HUES6 (cell line): ENCODE results near the gene CLIC1.

Source experiments
- H3K27ac ChIP-seq: 2 replicates; pipeline ENCODE4 v1.7.0; 2013; ENCODE audit warnings: low read depth, mild to moderate bottlenecking, low read length, inconsistent platforms
- H3K27me3 ChIP-seq: 2 replicates; pipeline ENCODE4 v1.6.1; 2013; ENCODE audit warnings: low read length; ENCODE audit not compliant: control insufficient read depth, insufficient read depth
- H3K36me3 ChIP-seq: 2 replicates; pipeline ENCODE4 v1.6.1; 2013; ENCODE audit warnings: low read length; ENCODE audit not compliant: control insufficient read depth, insufficient read depth
- H3K4me1 ChIP-seq: 2 replicates; pipeline ENCODE4 v1.6.1; 2013; ENCODE audit warnings: low read length; ENCODE audit not compliant: control insufficient read depth, insufficient read depth
- H3K4me3 ChIP-seq: 2 replicates; pipeline ENCODE4 v1.5.1; 2013; ENCODE audit warnings: low read depth, low read length
- H3K9ac ChIP-seq: one replicate; pipeline ENCODE4 v1.6.1; 2013; ENCODE audit warnings: mild to moderate bottlenecking, low read length
- H3K9me3 ChIP-seq: 2 replicates; pipeline ENCODE4 v1.6.1; 2013; ENCODE audit warnings: low read depth, low read length; ENCODE audit not compliant: control insufficient read depth, insufficient read depth

The CLIC1 gene

GRCh38 chr6:31736768-31737314, 511 bp upstream of the CLIC1 start:
- Histone ChIP-seq H3K4me3 (peak overlapping the region; percentile 82), H3K4me1 (peaks cover 40% of the 10 kb centered on the region), H3K27me3 (no peaks in the 10 kb centered on the region), H3K27ac (peak overlapping the region; percentile 60; the same call in 1 of the 2 replicates), H3K9ac (peak overlapping the region; percentile 78), H3K9me3 (no peaks in the 10 kb centered on the region), H3K36me3 (peaks cover 29% of the 10 kb centered on the region)

GRCh38 chr6:31734821-31735406, 1.4 kb downstream of the CLIC1 start:
- peak overlapping the region; percentile 61; the same call in 1 of the 2 replicates for H3K27ac ChIP-seq
- H3K36me3 ChIP-seq = peaks cover 36% of the 10 kb centered on the region
- H3K9ac ChIP-seq = peak overlapping the region; percentile 78
- H3K4me3 ChIP-seq = peak overlapping the region; percentile 82
- no peaks in the 10 kb centered on the region for H3K27me3 ChIP-seq
- peaks cover 37% of the 10 kb centered on the region for H3K4me1 ChIP-seq
- no peaks in the 10 kb centered on the region for H3K9me3 ChIP-seq

GRCh38 chr6:31734247-31734820, 2.0 kb downstream of the CLIC1 start:
- H3K4me3 ChIP-seq = peak overlapping the region; percentile 82
- H3K27ac ChIP-seq = peak overlapping the region; percentile 66; the same call in 1 of the 2 replicates
- no peaks in the 10 kb centered on the region for H3K9me3 ChIP-seq
- peaks cover 36% of the 10 kb centered on the region for H3K36me3 ChIP-seq
- peak overlapping the region; percentile 78 for H3K9ac ChIP-seq
- peaks cover 37% of the 10 kb centered on the region for H3K4me1 ChIP-seq
- H3K27me3 ChIP-seq = no peaks in the 10 kb centered on the region

GRCh38 chr6:31733734-31734133, 2.6 kb downstream of the CLIC1 start:
- Histone ChIP-seq H3K27ac (peak overlapping the region; percentile 66; the same call in 1 of the 2 replicates), H3K4me3 (peak overlapping the region; percentile 82; the same call in 1 of the 2 replicates), H3K9ac (no peak overlapping the region)

DNA sequence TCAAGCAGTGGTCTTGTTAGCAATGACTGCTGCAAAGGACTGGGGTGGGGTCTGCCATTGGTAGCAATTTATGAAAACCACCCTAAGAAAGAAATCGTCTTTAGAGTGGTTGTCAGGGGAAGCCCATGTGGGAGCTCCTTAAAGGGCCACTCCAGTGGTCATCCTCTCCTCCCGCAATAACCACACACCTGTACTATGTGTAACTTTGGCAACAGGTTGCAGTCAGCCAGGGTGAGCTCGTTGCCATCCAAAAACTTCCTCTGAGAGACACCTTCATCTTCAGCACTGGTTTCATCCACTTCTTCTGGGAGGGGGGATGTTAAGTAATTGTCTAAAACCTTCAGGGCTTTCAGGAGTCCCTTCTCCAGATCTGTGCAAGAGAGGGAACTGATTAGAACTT, 4.3 kb downstream of the CLIC1 start:
- Histone ChIP-seq H3K36me3 (peaks cover 45% of the 10 kb centered on the region), H3K4me1 (peaks cover 27% of the 10 kb centered on the region), H3K4me3 (no peak overlapping the region), H3K9me3 (no peaks in the 10 kb centered on the region), H3K9ac (no peak overlapping the region), H3K27me3 (no peaks in the 10 kb centered on the region), H3K27ac (no peak overlapping the region)

More at GRCh38 chr6:31733734-31734133, 2.6 kb downstream of the CLIC1 start:
- Histone ChIP-seq H3K27me3 (no peaks in the 10 kb centered on the region), H3K9me3 (no peaks in the 10 kb centered on the region), H3K36me3 (peaks cover 36% of the 10 kb centered on the region), H3K4me1 (peaks cover 40% of the 10 kb centered on the region)

GRCh38 chr6:31730631-31731086, 5.7 kb downstream of the CLIC1 start:
- H3K4me1 ChIP-seq = peaks cover 22% of the 10 kb centered on the region
- H3K9ac ChIP-seq = no peak overlapping the region
- H3K4me3 ChIP-seq = peak overlapping the region; percentile 98
- H3K27me3 ChIP-seq = no peaks in the 10 kb centered on the region
- H3K36me3 ChIP-seq = peaks cover 58% of the 10 kb centered on the region
- no peak overlapping the region for H3K27ac ChIP-seq
- no peaks in the 10 kb centered on the region for H3K9me3 ChIP-seq

GRCh38 chr6:31729979-31730630, 6.2 kb downstream of the CLIC1 start:
- peak overlapping the region; percentile 69; the same call in 1 of the 2 replicates for H3K27ac ChIP-seq
- H3K36me3 ChIP-seq = peaks cover 61% of the 10 kb centered on the region
- no peaks in the 10 kb centered on the region for H3K27me3 ChIP-seq
- peak overlapping the region; percentile 98 for H3K4me3 ChIP-seq
- peak overlapping the region; percentile 82 for H3K9ac ChIP-seq
- H3K4me1 ChIP-seq = peaks cover 22% of the 10 kb centered on the region
- no peaks in the 10 kb centered on the region for H3K9me3 ChIP-seq

- Histone ChIP-seq H3K27me3 (no peaks in the 10 kb centered on the region), H3K9me3 (no peaks in the 10 kb centered on the region), H3K4me3 (peak overlapping the region; percentile 98), H3K4me1 (peaks cover 22% of the 10 kb centered on the region), H3K27ac (peak overlapping the region; percentile 69; the same call in 1 of the 2 replicates), H3K36me3 (peaks cover 63% of the 10 kb centered on the region), H3K9ac (peak overlapping the region; percentile 82)
Observed at GRCh38 chr6:31729515-31729978, 6.8 kb downstream of the CLIC1 start.

DNA sequence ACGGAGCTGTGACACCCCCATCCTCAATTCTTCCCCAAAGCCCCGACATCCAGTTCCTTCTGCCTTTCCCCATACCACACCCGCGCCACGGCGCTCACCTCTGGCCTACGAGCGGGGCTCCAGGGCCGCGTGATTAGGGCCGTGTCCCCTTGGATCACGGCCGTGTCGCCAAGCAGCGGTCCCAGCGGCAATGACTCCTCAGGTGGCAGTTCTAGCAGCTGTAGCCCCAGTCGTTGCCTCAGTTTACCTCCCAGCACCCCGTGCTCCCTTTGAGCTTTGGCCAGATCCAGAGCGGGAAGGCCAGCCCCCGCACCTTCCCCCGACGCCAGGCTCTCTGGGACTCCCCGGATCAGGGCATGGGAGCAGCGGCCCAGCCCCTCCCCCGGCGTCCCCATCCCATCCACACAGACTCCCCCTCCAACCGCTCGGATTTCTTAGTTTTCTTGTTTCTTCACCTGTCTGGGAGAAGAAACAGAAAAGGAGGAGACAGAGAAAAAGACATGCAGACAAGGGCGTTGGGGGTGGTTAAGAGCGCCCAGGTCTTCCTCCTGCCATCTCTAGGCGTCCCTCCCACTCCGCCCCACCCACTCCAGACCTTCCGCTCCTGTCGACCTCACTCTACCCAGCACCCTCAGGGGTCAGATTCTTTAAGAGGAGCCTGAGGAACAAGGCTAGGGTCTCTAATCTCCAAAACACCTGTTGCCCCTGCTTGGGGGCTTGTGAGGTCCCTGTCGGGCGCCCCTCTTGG, 7.4 kb downstream of the CLIC1 start, which contains the start of gene DDAH2:
DDAH2 (minus strand) TSS at position 533 of the 748 bp plus-strand sequence; CDS start at position 395, 138 bp downstream.
- peak within 1 kb of the TSS; percentile 98 for H3K4me3 ChIP-seq
- H3K36me3 ChIP-seq = peaks cover 58% of the 10 kb centered on the region
- peak within 1 kb of the TSS; percentile 82 for H3K9ac ChIP-seq
- H3K4me1 ChIP-seq = peaks cover 16% of the 10 kb centered on the region
- H3K9me3 ChIP-seq = no peaks in the 10 kb centered on the region
- H3K27ac ChIP-seq = peak within 1 kb of the TSS; percentile 69; the same call in 1 of the 2 replicates
- no peaks in the 10 kb centered on the region for H3K27me3 ChIP-seq
